ENCODE results near the gene MTRR. TPM values are rescaled to one million over a fixed set of nuclear protein-coding genes. Genes with fewer than 3 reads are reported as not detected.
A peak's percentile ranks its signal among the peaks of the same experiment; 100 is the strongest.
"Not testable (repeated sequence)": the region's sequence is repeated elsewhere in the genome, so short reads cannot be mapped to it uniquely, and the experiment has no call there.

The MTRR gene
- total RNA-seq, 1 donor from 2014 or later = 18.3 TPM

GRCh38 chr5:7888901-7889300, 20.0 kb downstream of the MTRR start:
- FAIRE-seq (no peak), DNase-seq (ENCODE audit: low spot score in 2 of 2) (no peak)

GRCh38 chr5:7894439-7894838, 25.5 kb downstream of the MTRR start:
- FAIRE-seq (no peak), DNase-seq (ENCODE audit: low spot score in 2 of 2) (no peak)

GRCh38 chr5:7894860-7895259, 25.9 kb downstream of the MTRR start:
- FAIRE-seq = no peak
- no peak for DNase-seq (ENCODE audit: low spot score in 2 of 2)

- no peak for DNase-seq (ENCODE audit: low spot score in 2 of 2)
- no peak for FAIRE-seq
These were observed 28.2 kb downstream of the MTRR start for GRCh38 chr5:7897014-7897600.

GRCh38 chr5:7902201-7902600, 33.3 kb downstream of the MTRR start:
- DNase-seq (ENCODE audit: low spot score in 2 of 2) (no peak), FAIRE-seq (no peak)

GRCh38 chr5:7902666-7903625, 34.0 kb downstream of the MTRR start:
- DNase-seq (ENCODE audit: low spot score in 2 of 2) (no peak), FAIRE-seq (no peak)

- no peak for FAIRE-seq
- no peak for DNase-seq (ENCODE audit: low spot score in 2 of 2)
These were observed 35.2 kb downstream of the MTRR start for GRCh38 chr5:7904170-7904569.

DNA sequence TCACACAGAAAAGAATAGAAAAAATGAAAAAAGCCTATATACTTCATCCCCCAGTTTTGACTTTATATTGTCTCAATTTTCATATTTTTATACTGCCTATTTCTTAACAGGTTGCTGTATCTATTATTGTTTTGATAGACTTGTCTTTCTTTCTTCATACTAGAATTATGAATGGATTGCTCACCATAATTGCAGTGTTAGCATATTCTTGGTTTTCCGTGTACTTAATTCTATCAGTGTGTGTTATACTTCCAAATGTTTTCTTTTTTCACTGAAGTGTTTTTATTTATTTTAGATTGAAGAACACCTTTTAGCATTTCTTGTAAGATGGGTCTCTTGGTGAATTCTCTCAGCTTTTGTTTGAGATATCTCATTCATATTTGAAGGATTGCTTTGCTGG, 38.7 kb downstream of the MTRR start:
- FAIRE-seq (no peak), DNase-seq (ENCODE audit: low spot score in 2 of 2) (no peak)

DNA sequence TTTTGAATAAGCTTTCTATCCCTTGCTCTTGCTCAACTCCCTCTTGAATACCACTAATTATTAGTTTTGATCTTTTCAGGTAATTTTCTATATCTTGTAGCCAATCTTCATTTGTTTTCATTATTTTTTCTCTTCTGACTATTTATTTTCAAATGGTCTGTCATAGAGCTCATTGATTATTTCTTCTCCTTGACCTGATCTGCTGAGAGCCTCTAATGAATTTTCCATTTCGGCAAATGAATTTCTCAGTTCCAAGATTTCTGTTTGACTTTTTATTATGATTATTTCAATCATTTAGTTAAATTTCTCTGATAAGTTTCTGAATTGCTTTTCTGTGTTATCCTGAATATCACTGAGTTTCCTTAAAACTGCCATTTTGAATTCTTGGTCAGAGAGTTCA, 39.4 kb downstream of the MTRR start:
- DNase-seq (ENCODE audit: low spot score in 2 of 2) (no peak), FAIRE-seq (no peak)

DNA sequence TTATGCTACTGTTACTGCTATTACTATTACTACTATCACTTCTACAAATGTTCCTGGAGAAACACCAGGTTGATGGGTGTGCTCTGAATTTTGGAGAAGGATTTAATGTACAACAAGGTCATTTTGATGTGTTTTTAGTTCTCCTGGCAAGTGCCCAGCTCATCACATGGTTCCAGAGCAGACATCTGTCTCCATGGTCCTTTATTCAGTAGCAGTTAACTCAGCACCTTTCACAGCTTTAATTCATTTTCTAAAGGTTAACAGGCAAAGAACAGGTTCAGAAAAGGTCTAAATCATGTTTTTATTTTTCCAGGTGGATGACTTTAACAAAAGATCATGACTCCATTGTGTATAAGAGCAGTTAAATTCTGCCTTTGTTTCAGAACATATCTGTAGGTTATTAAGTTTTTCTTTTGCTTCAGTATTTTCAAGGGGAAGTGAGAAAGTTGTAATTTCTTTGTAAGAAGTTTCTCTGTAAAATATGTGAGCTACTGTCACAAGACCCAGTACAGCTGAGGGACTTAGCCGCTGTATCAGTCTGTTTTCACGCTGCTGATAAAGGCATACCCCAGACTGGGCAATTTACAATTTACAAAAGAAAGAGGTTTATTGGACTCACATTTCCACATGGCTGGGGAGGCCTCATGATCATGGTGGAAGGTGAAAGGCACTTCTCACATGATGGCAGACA, 41.9 kb downstream of the MTRR start:
- no peak for DNase-seq (ENCODE audit: low spot score in 2 of 2)
- no peak for FAIRE-seq

- DNase-seq (ENCODE audit: low spot score in 2 of 2); FAIRE-seq: not testable (repeated sequence)
These were observed 42.5 kb downstream of the MTRR start for GRCh38 chr5:7911429-7911771.

GRCh38 chr5:7916171-7916804, 47.3 kb downstream of the MTRR start:
- FAIRE-seq = no peak
- DNase-seq (ENCODE audit: low spot score in 2 of 2) = no peak

- no peak for FAIRE-seq
- no peak for DNase-seq (ENCODE audit: low spot score in 2 of 2)
These were observed 48.5 kb downstream of the MTRR start for GRCh38 chr5:7917130-7918123.

- no peak for FAIRE-seq
- DNase-seq (ENCODE audit: low spot score in 2 of 2) = no peak
These were observed 57.2 kb downstream of the MTRR start for GRCh38 chr5:7925961-7926695.

- DNase-seq (ENCODE audit: low spot score in 2 of 2) (no peak), FAIRE-seq (no peak)
These were observed 57.8 kb downstream of the MTRR start for GRCh38 chr5:7926720-7927119.

- DNase-seq (ENCODE audit: low spot score in 2 of 2) (peak; percentile 11 to 60), FAIRE-seq (no peak)
These were observed 58.8 kb downstream of the MTRR start for GRCh38 chr5:7927466-7928375.

DNA sequence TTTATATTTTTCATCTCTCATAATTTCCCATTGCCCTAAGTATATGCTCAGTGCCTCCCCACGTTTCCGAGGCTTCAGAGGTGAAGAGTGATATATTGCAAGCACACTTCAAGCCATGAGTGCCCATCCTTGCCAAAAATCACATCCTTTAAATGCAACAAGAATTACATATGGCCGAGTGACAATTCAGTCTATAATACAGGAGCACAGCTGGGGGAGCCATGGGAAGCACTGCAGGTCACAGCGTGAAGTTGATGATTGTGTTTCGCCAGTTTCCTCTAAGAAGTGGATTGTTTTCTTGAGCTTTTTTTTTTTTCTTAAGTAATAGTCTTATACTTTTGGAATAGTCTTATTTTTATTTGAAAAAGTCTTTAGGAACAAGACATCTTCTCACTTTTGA, 61.1 kb downstream of the MTRR start:
- DNase-seq (ENCODE audit: low spot score in 2 of 2) (no peak), FAIRE-seq (no peak)

DNA sequence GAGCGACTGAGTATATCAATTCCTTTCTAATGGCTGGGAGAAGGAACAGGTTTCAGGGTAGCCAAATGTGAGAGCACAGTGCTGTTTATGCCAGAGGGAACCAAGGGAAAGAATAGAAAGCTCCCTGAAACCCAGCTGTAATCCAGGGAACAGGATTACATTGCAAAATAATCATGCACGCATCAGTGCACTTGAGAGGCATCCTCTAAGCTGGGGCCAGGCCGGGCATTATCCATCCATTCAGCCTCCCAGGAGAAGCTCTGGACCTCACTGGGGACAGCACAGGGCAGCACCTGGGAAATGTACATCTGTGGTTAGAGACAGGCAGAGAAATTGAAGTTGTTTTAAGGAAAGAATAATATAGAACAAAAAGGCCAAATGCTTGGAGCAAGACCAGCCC, 72.7 kb downstream of the MTRR start:
- DNase-seq (ENCODE audit: low spot score in 2 of 2) = no peak
- no peak for FAIRE-seq
